NCI-H2196 (cell line): Measurements from ENCODE around the gene MME.

Experiments
- DNase-seq: peaks from one replicate; lab custom pipeline; 2025; ENCODE audit not compliant: unreplicated experiment; lab: John Stamatoyannopoulos, UW

The MME gene

DNA sequence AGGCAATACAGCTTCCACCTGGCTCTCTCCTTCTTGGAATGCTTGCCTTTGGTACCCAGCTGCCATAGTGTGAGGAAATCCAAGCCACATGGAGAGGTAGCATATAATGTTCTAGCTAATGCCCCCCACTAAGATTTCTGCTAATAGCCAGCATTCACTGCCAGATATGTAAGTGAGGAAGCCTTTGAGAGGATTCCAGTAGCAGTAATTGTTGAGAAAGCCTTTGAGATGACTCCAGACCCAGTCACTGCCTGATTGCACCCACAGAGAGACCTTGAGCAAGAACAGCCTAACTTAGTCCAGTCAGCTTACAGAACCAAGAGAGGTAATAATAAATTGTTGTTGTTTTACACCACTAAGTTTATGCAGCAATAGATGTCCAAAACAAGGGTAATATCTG, 150.3 kb downstream of the MME start:
- DNase-seq = no peak

DNA sequence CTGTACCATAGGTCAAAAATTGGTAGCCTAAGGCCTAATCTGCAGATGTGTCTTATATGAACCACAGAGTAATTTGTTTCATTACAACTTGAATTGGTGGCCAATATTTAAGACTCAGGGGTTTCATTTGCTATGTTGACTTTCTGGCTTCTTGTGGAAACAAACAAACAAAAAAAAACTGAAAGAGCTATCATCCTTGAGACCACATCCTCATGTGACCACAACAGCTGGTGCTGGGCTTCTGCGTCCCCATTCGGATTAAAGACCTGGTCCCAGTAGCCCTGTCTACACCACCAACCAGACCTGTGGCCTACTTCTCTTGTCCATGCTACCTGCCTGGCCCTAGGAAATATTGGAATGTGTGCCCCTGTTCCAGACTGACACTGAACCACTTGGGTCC, 151.7 kb downstream of the MME start:
- DNase-seq = no peak

DNA sequence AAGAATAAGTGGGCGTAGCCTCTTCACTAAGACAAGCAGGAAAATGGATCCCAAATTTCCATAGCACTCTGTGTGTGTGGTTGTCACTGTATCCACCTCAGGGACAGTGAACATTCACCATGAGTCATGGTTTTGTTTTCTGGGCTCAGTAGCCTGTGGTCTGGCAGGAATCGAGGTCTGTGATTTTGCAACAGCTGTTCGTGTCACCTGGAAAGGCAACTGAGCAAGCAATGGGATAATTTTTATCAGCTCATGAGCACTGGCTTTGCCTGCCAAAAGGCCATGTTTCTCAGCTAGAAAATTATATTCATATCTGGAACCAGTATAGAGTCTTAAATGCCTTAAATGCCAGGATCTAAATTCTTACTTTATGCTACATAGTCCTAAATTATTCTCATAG, 152.5 kb downstream of the MME start:
- no peak for DNase-seq

DNA sequence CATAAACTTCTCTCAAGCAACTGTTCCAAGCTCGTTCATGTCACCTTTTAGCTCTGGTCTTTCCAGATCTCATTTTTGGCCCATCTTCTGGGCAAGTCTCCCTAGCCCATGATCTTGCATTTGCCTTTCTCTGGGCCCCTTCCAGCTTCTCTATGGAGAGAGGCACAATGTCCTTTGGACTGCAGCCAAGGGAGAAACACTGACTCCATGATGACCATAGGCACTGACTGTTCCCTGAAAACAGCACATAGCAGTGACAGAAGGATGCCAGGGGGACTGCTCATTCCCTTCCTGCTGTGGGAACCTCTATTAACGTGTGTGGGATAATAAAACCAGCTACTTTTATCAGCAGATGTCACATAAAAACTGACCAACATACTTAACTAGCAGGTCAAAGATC, 153.1 kb downstream of the MME start:
- no peak for DNase-seq
